GM18505 (cell line): Measurements from ENCODE around the gene SBF2.
"Not testable (repeated sequence)": the region's sequence is repeated elsewhere in the genome, so short reads cannot be mapped to it uniquely, and the experiment has no call there.

Experiments used
- ATAC-seq: cut with Tn5 transposase; IDR thresholded peaks from one replicate; pipeline ENCODE4 v1.9.1; 2021; ENCODE audit not compliant: unreplicated experiment
- POLR2A ChIP-seq: IDR thresholded peaks from 4 replicates; pipeline ENCODE4 v1.6.1; 2011; ENCODE audit warnings: borderline replicate concordance; ENCODE audit not compliant: insufficient read depth, insufficient read length; ENCODE audit errors: extremely low read depth

Gene SBF2

DNA sequence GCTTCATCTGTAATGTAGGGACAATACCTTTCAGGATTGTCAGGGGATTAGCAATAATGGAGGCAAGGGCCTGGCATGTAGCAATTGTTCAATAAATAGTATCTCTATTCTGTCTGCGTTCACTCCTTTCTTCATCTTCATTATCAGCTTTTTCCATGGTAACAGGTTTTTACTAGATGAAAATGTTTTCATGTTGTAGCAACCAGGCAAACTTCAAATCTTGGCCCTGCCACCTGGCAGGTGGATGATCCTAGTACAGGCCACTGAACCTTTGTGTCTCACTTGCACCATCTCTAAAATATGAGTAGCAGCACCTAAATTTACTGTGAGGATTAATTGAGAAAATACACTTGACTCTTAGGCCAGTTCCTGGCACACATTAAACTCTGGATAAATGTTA lies 546.8 kb downstream of the SBF2 start:
- no peak for TF ChIP-seq POLR2A
- no peak for ATAC-seq

DNA sequence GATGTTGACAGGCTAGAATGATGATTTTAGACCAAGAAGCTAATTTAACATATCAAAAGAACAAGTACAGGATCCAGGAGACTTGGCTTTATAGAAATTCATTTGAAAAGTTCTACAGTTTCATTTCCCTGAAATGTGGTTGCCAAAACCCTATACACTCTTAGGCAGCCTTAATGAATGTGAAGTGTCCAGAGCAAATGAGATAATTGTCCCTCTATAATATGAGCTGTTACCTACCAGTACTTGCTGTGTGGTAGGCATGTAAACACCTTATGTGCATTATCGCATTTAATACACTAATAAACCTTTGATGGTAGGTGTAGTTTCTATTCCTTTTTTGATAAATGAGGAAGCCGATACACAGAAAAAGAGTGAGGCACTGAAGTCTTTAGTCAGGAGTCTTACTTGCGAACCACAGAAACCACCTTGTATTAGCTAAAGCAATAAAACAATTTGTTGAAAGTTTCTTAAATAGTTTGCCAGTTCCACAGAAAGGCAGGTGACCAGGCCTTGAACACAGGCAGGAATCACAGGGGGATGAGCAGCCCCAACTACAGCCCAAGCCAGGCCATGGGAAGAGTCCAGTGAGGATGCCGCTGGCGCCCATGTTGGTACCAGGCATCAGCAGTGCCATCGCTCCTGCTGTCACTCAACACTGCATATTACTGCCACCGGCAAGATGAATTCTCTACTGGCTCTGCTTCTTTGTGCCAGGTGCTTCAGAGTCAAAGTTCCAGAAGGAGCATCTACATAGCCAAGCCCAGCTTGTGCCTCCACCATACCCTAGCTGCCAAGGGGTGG lies 548.4 kb downstream of the SBF2 start:
- ATAC-seq: peak; percentile 54
- no peak for TF ChIP-seq POLR2A

GRCh38 chr11:9743512-9743911 lies 550.5 kb downstream of the SBF2 start:
- ATAC-seq: not testable (repeated sequence)

DNA sequence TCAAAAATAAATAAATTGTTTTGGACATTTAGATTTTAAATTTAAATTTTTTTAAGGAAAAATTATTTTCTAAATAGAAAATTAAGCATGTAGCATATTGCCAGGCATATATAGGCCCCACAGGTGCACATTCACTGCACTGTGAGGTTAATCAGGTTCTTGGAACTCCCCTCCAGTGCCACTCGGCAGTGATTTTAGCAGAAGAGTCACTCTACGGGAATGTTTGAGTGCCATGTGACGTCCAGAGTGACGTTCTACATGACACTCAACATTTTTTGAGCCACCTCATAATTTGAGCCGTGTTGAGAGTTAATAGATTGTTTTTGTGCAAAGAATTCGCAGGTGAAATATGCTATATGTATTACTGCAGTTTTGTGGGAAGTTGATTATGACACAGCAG lies 552.8 kb downstream of the SBF2 start:
- TF ChIP-seq POLR2A: no peak

DNA sequence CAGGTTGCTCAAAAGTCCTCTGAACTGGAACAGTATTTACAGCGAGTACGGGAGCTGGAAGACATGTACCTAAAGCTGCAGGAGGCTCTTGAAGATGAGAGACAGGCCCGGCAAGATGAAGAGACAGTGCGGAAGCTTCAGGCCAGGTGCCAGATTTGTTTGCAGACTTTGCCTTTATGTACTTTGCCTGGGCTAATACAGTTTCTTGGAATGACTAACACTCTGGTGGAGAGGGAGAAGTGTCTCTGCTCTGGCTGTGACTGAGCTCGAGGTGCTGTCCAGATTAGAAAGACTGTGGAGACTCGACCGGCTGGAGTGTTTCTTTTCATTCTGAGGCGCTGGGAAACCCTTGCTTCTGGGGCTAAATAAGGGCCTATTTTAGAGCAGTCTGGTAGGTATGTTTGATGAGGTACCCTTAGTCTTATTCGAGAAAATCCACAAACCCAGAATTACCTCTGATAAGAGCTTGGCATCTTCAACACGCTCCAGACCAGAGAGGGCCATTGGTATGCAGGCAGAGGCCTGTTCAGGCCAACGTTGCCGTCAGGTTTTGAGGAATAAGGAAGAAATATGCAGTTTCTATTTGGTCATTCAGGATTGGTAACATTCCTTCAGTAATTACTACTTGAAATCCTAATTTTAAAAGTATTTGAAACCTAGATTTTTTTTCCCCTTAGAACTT lies 553.7 kb downstream of the SBF2 start:
- no peak for ATAC-seq
- no peak for TF ChIP-seq POLR2A

More for the DNA sequence above, 552.8 kb downstream of the SBF2 start:
- no peak for ATAC-seq

DNA sequence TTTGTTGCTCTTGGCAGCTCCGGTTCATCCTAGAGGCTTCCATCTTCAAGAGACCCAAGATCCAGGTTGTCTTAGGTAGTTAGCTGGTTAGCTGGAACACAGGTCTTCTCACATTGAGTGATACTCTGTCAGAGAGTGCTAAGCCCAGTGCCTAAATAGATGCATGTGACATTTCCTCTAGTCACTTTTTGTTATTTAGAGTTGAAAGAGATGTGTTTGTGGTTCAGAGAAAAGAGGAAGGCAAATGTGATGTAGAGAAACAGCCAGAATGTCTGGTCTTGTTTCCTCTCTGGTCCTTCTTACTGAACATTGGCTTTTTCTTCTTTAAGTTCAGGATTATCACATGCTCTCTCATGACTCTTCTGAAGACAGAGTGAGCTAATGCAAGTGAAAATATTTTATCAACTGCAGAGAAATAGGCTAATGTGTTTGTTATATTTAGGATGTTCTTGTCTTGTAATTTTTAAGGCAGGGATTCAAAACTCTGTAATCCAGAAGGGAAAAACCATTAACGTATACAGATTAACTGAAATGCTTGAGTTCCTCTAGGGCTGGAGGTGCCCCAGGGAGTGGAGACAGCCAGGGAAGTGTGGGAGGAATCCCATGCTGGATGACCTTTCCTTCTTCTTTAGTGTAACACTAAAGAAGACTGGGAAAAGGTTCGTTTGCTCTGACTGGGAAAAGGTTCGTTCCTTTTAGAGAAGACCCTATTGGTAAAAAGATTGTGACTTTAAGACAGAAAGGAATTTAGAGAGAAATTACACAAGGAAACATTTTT lies 554.7 kb downstream of the SBF2 start:
- ATAC-seq: peak; percentile 65
- peak; percentile 31 for TF ChIP-seq POLR2A

DNA sequence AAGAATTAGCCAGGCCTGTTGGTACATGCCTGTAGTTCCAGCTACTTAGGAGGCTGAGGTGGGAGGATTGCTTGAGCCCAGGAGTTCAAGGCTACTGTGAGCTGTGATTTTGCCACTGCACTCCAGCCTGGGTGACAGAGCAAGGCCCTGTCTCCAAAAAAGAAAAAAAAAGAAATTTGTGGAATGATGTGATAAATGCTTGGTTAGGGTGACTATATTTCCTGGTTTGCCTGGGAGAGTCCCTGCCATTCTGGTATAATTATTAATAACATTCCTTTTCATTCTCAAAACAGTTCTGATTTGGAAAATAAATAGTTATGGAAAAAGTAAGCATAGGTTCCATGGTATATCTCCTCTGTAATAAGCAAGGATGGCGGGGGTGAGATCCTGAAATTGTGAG lies 555.3 kb downstream of the SBF2 start:
- ATAC-seq: no peak
- no peak for TF ChIP-seq POLR2A

DNA sequence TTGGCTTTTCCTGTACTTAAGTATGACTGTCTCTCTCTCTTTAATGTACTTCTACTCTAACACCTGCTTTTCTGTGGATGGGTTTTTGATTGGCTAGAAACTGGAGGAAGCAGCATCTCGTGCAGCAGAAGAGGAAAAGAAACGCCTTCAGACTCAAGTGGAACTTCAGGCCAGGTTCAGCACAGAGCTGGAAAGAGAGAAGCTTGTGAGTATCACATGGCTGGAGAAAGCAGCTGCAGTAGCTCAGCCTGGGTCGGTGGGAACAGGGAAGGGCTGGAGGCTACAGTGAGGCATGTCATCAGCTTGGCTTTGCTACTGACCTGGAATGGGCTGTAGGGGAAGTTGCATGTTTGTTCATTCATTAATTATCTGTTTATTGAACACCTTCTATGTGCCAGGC lies 555.9 kb downstream of the SBF2 start:
- no peak for ATAC-seq
- no peak for TF ChIP-seq POLR2A

DNA sequence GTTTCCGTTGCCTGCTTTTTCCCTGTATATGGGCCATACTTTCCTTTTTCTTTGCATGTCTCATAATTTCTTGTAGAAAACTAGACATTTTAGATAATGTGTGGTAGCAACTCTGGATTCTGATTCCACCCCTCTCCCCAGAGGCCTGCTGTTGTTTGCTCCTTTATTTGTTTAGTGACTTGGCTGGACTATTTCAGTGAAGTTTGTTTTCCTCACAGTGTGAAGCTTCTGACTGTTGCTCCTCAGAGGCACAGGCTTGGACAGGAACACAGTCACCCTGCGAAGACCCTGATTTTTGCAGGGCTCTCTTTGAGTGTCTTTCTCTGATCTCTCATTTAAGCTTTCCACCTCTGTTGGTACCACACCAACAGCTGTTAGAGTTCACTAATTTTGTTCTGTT lies 557.7 kb downstream of the SBF2 start:
- no peak for ATAC-seq
- TF ChIP-seq POLR2A: no peak

DNA sequence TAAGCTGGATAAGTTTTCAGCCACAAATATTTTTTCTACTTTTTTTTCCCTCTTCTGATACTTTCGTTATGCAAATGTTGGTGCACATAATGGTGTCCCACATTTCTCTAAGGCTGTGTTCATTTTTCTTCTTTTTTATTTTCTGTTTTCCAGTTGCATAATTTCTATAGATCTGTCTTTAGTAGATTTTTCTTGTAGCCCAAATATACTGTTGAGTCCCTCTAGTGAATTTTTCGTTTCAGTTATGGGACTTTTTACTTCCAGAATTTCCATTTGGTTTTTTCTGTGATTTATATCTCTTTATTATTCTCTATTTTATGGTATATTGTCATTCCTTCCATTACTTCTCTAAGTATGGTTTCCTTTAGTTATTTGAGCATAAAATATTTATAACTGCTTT lies 558.1 kb downstream of the SBF2 start:
- TF ChIP-seq POLR2A: no peak
- ATAC-seq: no peak

DNA sequence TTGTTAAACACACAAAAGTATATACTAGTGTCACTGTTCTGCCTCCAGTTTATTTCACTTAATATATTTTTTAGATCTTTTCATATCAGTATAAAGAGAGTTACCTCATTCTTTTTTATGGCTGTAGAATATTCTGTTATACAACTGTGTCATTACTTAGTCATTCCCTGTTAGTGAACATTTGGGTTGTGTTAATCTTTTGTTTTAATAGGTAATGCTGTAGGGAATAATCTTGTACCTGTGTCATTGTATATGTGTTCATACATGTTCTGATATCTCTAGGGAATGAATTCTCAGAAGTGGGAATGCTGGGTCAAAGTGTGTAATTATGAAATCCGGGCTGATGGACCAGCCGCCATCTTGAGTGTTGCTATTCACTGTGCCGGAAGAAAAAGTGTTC lies 558.8 kb downstream of the SBF2 start:
- TF ChIP-seq POLR2A: no peak
- ATAC-seq: no peak

GRCh38 chr11:9733212-9733611 lies 560.8 kb downstream of the SBF2 start:
- ATAC-seq: no peak
- no peak for TF ChIP-seq POLR2A

- ATAC-seq: no peak
- no peak for TF ChIP-seq POLR2A
Observed at GRCh38 chr11:9732453-9732852, 561.6 kb downstream of the SBF2 start.

DNA sequence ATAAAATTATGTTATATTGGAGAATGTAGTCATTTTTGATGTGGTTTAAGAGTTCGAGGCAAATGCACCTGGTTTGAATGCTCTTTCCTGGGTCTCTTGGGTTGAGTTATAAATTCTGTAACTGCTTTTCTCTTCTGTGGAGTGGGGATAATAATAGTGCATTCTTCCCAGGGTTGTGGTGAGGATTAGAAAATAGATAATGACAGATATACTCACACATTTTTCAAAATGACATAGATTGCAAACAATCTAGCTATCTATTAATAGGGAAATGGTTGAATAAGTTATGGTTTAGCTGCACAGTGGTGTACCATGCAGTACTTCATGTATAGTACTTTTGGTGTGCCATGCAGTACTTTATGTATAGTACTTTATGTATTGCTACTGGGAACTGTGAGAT lies 562.8 kb downstream of the SBF2 start:
- no peak for ATAC-seq
- TF ChIP-seq POLR2A: no peak
